SK-N-MC (cell line): ENCODE measurements around the gene AKT3.

Experiments
- DNase-seq: peaks from one replicate; pipeline ENCODE4 v3.0.0-alpha.2; 2011; ENCODE audit warnings: low read depth, low spot score
- H3K27ac ChIP-seq: fragments of 200-600 bp; sonication (generic); 2 replicates; pipeline ENCODE4 v1.5.1; 2016; ENCODE audit warnings: mixed run types
- H3K36me3 ChIP-seq: fragments of 200-600 bp; sonication (generic); 2 replicates; pipeline ENCODE4 v1.6.1; 2017; ENCODE audit warnings: antibody characterized with exemption, low read length, mixed read lengths; ENCODE audit not compliant: insufficient read depth
- H3K4me3 ChIP-seq: fragments of 200-600 bp; sonication (generic); 2 replicates; pipeline ENCODE4 v1.5.1; 2016
- H3K9ac ChIP-seq: fragments of 200-600 bp; sonication (generic); 2 replicates; pipeline ENCODE4 v1.8.0; 2017; ENCODE audit warnings: mixed run types, mixed read lengths; ENCODE audit not compliant: insufficient read length
- H3K9me3 ChIP-seq: fragments of 200-600 bp; sonication (generic); 2 replicates; pipeline ENCODE4 v1.6.1; 2017; ENCODE audit warnings: low read depth, mild to moderate bottlenecking, antibody characterized with exemption, low read length, moderate library complexity, mixed read lengths
- EZH2 ChIP-seq: fragments of 200-600 bp; sonication (generic); IDR thresholded peaks from one replicate; pipeline ENCODE4 v1.6.1; 2017; ENCODE audit warnings: antibody characterized with exemption
- FOXP2 ChIP-seq: optimal IDR thresholded peaks from 2 replicates; pipeline ENCODE3; 2011; ENCODE audit warnings: mild to moderate bottlenecking, moderate library complexity; ENCODE audit not compliant: insufficient read depth; ENCODE audit errors: extremely low read length, control extremely low read depth
- POLR2AphosphoS5 ChIP-seq: IDR thresholded peaks from 2 replicates; pipeline ENCODE4 v1.6.1; 2012; ENCODE audit warnings: mild to moderate bottlenecking, low read depth, low read length, borderline replicate concordance

Gene AKT3

DNA sequence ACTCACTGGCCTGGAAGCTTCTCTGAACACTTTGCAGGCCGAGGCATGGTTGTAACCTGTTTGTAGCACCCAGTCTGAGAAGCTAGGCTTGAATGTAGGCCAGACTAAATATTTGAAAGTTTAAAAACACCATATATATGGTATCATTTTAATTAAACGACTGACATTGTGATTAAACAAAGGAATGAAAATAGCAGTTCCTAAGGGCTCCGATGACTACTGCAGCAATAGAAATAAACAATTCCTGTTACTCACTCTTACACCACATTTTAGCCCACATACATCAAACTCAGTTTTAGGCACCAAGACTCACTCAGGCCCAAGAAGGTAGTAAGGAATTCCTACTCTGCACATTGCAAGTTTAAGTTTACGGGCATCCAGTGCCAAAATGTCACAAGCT, 281.2 kb downstream of the AKT3 start:
- Histone ChIP-seq H3K9ac (no peak overlapping the region), H3K4me3 (no peak overlapping the region)

DNA sequence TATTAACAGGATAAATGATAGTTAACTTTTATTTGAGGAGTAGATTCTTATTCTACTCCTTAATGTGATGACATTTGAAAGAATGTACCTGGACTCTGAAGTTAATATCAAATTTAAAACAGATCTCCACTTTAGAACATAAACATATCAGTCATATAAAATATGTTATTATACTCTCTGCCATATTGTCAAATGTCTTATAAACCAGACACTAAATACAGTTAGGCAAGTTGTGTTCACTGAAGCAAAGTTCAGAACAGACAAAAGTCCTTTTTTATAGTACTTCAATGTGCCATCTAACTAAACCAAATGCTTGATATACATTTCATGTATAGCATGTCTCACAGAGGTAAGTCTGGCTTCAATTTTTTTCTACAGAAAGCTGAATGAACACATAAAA, 285.2 kb downstream of the AKT3 start:
- no peak overlapping the region for H3K9ac ChIP-seq
- TF ChIP-seq EZH2 (no peak), FOXP2 (no peak), POLR2AphosphoS5 (no peak)
- no peak for DNase-seq
- H3K36me3 ChIP-seq, result no peaks in the 10 kb centered on the region
- H3K4me3 ChIP-seq, result no peak overlapping the region
- no peaks in the 10 kb centered on the region for H3K9me3 ChIP-seq
- H3K27ac ChIP-seq, result no peak overlapping the region

More for the DNA sequence above, 281.2 kb downstream of the AKT3 start:
- no peaks in the 10 kb centered on the region for H3K9me3 ChIP-seq
- no peak for DNase-seq
- TF ChIP-seq FOXP2 (no peak), POLR2AphosphoS5 (no peak), EZH2 (no peak)
- no peak overlapping the region for H3K27ac ChIP-seq
- no peaks in the 10 kb centered on the region for H3K36me3 ChIP-seq

DNA sequence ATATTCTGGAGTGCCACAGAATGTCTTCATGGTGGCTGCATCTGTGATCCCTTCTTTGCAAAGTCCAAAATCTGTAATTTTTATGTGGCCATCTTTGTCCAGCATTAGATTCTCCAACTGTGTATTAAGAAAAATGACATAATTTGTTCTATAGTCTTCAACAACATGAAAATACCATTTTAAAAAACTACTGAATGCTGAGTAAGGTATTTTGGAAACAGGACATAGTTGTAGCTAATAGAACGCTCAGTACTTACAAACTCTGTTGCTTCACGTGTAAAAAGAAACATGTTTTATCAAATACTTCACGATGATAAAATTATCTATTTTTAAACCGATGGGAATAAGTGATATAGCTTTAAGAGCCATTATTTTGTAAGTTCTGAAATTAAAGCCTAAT, 286.3 kb downstream of the AKT3 start:
- Histone ChIP-seq H3K9ac (no peak overlapping the region), H3K36me3 (no peaks in the 10 kb centered on the region), H3K9me3 (no peaks in the 10 kb centered on the region), H3K27ac (no peak overlapping the region), H3K4me3 (no peak overlapping the region)
- no peak for DNase-seq
- TF ChIP-seq EZH2, result no peak
- TF ChIP-seq POLR2AphosphoS5, result no peak
- no peak for TF ChIP-seq FOXP2

DNA sequence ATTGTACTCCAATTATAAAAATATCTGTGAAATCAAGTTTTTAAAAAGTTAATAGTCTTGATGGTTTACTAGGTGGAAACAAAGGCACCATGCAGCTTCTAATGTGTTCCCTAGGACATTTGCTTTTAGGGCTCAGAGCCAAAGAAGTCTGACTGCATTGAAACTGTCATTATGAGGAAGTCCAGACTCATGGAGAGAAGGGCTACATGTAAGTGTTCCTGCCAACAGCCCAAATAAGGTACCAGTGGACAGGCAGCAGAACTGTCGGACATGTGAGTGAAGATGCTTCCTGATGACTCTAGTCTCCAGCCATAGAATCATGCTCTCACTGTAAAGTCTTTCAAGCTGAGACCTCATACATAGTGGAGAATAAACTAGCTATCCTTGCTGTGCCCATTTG, 287.6 kb downstream of the AKT3 start:
- Histone ChIP-seq H3K9me3 (no peaks in the 10 kb centered on the region), H3K4me3 (no peak overlapping the region), H3K36me3 (no peaks in the 10 kb centered on the region), H3K27ac (no peak overlapping the region), H3K9ac (no peak overlapping the region)
- no peak for TF ChIP-seq POLR2AphosphoS5
- no peak for TF ChIP-seq EZH2
- no peak for TF ChIP-seq FOXP2
- no peak for DNase-seq

DNA sequence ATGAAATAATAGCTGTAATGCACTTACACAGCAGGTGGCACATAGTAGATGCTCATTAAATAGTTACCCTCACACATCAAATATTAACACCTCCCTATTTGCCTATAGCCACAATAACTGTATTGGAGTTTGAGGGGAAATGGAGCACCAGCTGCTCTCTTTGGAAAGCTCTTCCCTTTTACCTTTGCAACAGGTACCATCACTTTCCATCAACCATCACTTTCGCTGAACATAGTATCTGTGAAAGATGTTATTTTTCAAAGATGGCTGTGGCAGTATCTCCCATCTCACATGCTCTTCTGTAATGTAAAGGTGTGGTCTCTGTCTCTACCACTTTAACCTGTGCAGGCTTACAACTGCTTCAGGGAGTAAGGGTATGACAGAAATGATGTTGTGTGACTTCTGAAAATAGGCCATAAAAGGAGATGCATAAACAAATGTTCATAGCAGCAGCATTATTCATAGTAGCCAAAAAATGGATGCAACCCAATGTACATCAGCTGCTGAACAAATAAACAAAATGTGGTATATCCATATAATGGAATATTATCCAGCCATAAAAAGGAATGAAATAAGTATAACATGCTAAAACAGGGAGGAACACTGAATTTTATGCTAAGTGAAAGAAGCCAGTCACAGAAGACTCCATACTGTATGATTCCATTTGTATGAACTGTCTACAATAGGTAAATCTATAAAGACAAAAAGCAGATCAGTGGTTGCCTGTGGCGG, 288.3 kb downstream of the AKT3 start:
- no peaks in the 10 kb centered on the region for H3K9me3 ChIP-seq
- DNase-seq, result no peak
- no peak overlapping the region for H3K4me3 ChIP-seq
- H3K36me3 ChIP-seq, result no peaks in the 10 kb centered on the region
- H3K9ac ChIP-seq, result no peak overlapping the region
- H3K27ac ChIP-seq, result no peak overlapping the region
- no peak for TF ChIP-seq FOXP2

DNA sequence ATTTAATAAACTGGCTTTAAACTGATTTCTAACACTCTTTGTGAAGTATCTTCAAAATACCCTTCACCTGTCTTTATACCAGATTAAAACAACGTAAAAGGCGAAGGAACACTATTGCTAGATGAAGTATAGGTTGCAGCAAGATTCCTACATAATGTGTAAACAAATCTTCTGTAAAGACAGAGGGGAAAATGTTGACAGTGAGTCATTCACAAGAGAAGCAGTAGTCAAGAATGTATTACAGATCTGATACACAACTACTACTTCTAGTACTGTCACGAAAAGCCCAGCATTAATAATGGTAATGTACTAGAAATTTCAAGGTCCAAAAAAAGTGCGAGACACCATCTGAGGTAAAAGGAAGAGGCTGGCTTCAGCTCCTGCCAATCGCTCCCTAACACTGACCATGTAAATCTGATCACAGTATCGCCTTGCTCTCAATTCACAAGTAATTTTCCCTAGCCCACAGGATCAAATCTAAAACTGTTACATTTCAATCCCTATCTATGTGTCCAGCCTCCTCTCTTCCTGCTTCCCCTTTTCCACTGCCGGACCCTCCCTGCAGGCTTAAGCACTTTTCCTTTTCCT, 290.4 kb downstream of the AKT3 start:
- no peak for DNase-seq
- H3K27ac ChIP-seq, result no peak overlapping the region
- no peaks in the 10 kb centered on the region for H3K9me3 ChIP-seq
- no peak overlapping the region for H3K9ac ChIP-seq
- no peak overlapping the region for H3K4me3 ChIP-seq
- H3K36me3 ChIP-seq, result no peaks in the 10 kb centered on the region
- TF ChIP-seq FOXP2, result no peak
- TF ChIP-seq POLR2AphosphoS5, result no peak
- TF ChIP-seq EZH2, result no peak

DNA sequence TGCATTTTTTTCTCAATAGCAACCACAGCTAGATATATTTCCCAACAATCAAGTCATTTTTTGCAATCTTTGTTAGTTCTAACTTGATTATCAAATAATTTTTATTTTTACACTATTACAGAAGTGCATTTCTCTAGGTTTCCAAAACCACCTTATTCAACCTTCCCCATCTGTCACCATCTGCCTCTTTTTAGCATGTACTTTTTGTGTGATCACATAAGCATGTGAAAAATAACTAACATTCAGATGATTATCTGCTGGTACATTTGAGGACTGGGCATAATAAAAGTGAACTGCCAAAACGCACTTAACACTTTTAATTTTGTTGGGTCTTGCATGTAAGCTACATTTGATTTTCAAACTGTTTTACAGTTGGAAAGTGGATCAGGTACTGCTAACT, 291.5 kb downstream of the AKT3 start:
- no peak overlapping the region for H3K27ac ChIP-seq
- no peak overlapping the region for H3K9ac ChIP-seq
- no peaks in the 10 kb centered on the region for H3K9me3 ChIP-seq
- TF ChIP-seq FOXP2 (no peak), POLR2AphosphoS5 (no peak), EZH2 (no peak)
- H3K36me3 ChIP-seq, result no peaks in the 10 kb centered on the region
- H3K4me3 ChIP-seq, result no peak overlapping the region
- DNase-seq, result no peak

DNA sequence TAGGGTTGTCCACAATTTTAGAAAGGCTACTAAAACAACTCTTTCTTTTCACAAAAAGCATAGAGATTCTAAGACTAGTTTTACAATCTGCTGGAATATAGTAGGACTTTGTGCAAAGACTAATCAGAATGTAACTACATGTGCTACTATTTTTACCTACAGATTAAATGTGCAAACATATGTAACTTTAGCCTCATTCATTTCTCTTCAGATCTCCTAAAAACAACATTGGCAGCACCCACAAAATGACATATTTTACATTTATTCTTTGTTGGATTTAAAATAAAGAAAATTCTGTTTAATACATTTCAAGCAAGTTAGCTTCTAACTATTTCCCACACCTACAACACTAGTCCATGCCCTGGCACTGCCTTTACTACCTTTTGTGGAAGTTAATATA, 292.2 kb downstream of the AKT3 start:
- TF ChIP-seq FOXP2, result no peak
- TF ChIP-seq POLR2AphosphoS5, result no peak
- no peak for TF ChIP-seq EZH2
- no peak for DNase-seq
- no peaks in the 10 kb centered on the region for H3K9me3 ChIP-seq

DNA sequence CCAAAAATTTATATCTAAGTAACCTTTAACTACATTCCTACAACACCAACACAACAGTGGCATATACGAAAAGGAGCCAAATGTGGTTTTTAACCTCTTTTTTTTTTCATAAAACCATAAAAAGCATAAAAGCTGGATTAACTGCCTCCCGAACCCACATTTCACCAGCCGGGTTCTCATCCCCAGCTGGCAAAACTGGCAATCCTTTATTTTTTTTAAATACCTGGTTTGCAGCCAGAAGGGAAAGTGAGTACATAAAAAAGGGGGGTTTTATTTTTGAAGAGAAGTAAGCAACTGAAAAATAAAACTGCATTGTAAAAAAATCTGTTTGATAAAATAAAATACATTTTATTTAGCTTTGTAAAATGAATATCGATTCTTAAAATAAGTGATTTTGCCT, 295.4 kb downstream of the AKT3 start:
- H3K9me3 ChIP-seq, result no peaks in the 10 kb centered on the region
- H3K4me3 ChIP-seq, result no peak overlapping the region
- no peak overlapping the region for H3K27ac ChIP-seq
- no peak for DNase-seq
- H3K36me3 ChIP-seq, result no peaks in the 10 kb centered on the region
- H3K9ac ChIP-seq, result no peak overlapping the region
- TF ChIP-seq FOXP2, result no peak
- no peak for TF ChIP-seq POLR2AphosphoS5
- TF ChIP-seq EZH2, result no peak

More for the DNA sequence above, 292.2 kb downstream of the AKT3 start:
- H3K27ac ChIP-seq, result no peak overlapping the region
- H3K4me3 ChIP-seq, result no peak overlapping the region
- no peak overlapping the region for H3K9ac ChIP-seq
- no peaks in the 10 kb centered on the region for H3K36me3 ChIP-seq
